Natural killer cell (primary cell): ENCODE data around the gene ZNF3. TPM values are rescaled to one million over a fixed set of nuclear protein-coding genes. Genes with fewer than 3 reads are reported as not detected.

Experiments used
- ATAC-seq, 3 donors: fragments of 150-1000 bp in 2 of 3; fragments of 200-7000 bp in 1 of 3; cut with Tn5 transposase; 1 replicate in 1 of 3; 2 replicates in 2 of 3; pipeline ENCODE4 v1.10.0; 2021; ENCODE audit warnings: mild to moderate bottlenecking in 2 of 3, moderate library complexity in 2 of 3
- DNase-seq, 2 donors: peaks; one replicate each; pipeline versions ENCODE4 v3.0.0 to v3.0.0-alpha.2; 2013 to 2021; ENCODE audit warnings: mixed read lengths in 1 of 2
- H3K27ac ChIP-seq: one replicate; pipeline ENCODE4 v1.5.1; 2013; ENCODE audit warnings: mild to moderate bottlenecking, low read length
- H3K27me3 ChIP-seq: one replicate; pipeline ENCODE4 v1.6.1; 2013; ENCODE audit warnings: low read length; ENCODE audit not compliant: control insufficient read depth, insufficient read depth
- H3K36me3 ChIP-seq: one replicate; pipeline ENCODE4 v1.6.1; 2013; ENCODE audit warnings: low read length; ENCODE audit not compliant: control insufficient read depth, insufficient read depth
- H3K4me1 ChIP-seq: one replicate; pipeline ENCODE4 v1.6.1; 2013; ENCODE audit warnings: low read length; ENCODE audit not compliant: control insufficient read depth, insufficient read depth
- H3K4me3 ChIP-seq: one replicate; pipeline ENCODE4 v1.5.1; 2013; ENCODE audit warnings: low read length
- H3K9me3 ChIP-seq: one replicate; pipeline ENCODE4 v1.6.1; 2013; ENCODE audit warnings: low read length; ENCODE audit not compliant: control insufficient read depth, insufficient read depth
- H3K27ac Mint-ChIP-seq, 2 donors: one replicate each; pipeline ENCODE4 v1.8.0; 2022; ENCODE audit warnings: mild to moderate bottlenecking in 2 of 2, mixed read lengths in 2 of 2, moderate library complexity in 1 of 2
- H3K27me3 Mint-ChIP-seq, 2 donors: one replicate each; pipeline ENCODE4 v1.8.0; 2022; ENCODE audit warnings: low read depth in 2 of 2, mixed read lengths in 2 of 2
- H3K36me3 Mint-ChIP-seq: one replicate; pipeline ENCODE4 v1.8.0; 2022; ENCODE audit warnings: mixed read lengths
- H3K4me1 Mint-ChIP-seq, 2 donors: one replicate each; pipeline ENCODE4 v1.8.0; 2022; ENCODE audit warnings: mixed read lengths in 2 of 2
- H3K4me3 Mint-ChIP-seq: one replicate; pipeline ENCODE4 v1.8.0; 2022; ENCODE audit warnings: mild to moderate bottlenecking, moderate library complexity, mixed read lengths
- H3K9me3 Mint-ChIP-seq, 2 donors: one replicate each; pipeline ENCODE4 v1.8.0; 2022; ENCODE audit warnings: mixed read lengths in 2 of 2
- CTCF ChIP-seq: fragments of 200-600 bp; IDR thresholded peaks from one replicate; pipeline ENCODE4 v1.8.0; 2022; ENCODE audit warnings: antibody characterized with exemption
- WGBS: methylation state at CpG from one replicate; pipeline ENCODE4 v1.1.7; 2013; ENCODE audit warnings: missing lambda C conversion rate; ENCODE audit not compliant: insufficient coverage; 5-methylcytosine and 5-hydroxymethylcytosine counted together
- intact Hi-C: fragments of 100-400 bp; cut with micrococcal nuclease; formaldehyde crosslinking; loops from one replicate; pipeline ENCODE4 v1.14.2; 2022
- total RNA-seq, 4 donors: library from RNA; stranded (reverse); fragments of 120-200 nt in 1 of 4; gene quantifications; one replicate each; pipeline versions ENCODE4 v1.2.3 to v1.2.4, GENCODE V29; 2013 to 2022

Gene ZNF3
- total RNA-seq, 3 donors from 2014 or later (not counting 1 experiment from before 2014, with no cell fraction given): 37.8 to 51.6 (median 49.0) TPM

GRCh38 chr7:100088621-100089457, 7.3 kb upstream of the ZNF3 start, which contains the start of gene COPS6:
Gene COPS6 (plus strand): TSS chr7:100088969. CDS start chr7:100088991, 22 bp downstream.
- Mint-ChIP-seq H3K36me3 (peaks cover 8% of the 10 kb centered on the region), H3K27ac (peak within 1 kb of the TSS; percentile 79 to 88), H3K4me1 (peaks cover 9 to 28% of the 10 kb centered on the region in 2 donors), H3K27me3 (no peaks in the 10 kb centered on the region), H3K9me3 (no peaks in the 10 kb centered on the region), H3K4me3 (peak within 1 kb of the TSS; percentile 86)
- Histone ChIP-seq H3K36me3 (peaks cover 30% of the 10 kb centered on the region), H3K4me1 (peaks cover 14% of the 10 kb centered on the region), H3K27me3 (no peaks in the 10 kb centered on the region), H3K4me3 (peak within 1 kb of the TSS; percentile 95), H3K27ac (peak within 1 kb of the TSS; percentile 84), H3K9me3 (no peaks in the 10 kb centered on the region)
- TF ChIP-seq CTCF: no peak
- ATAC-seq (peak; percentile 78 to 91 (median 89)), DNase-seq (peak; percentile 89 to 91)
- WGBS: under 1% methylated on average over 68 of the region's 68 CpGs
- intact Hi-C loops: no loop called here

- Histone ChIP-seq H3K9me3 (no peaks in the 10 kb centered on the region), H3K27ac (peak overlapping the region; percentile 84), H3K4me1 (peaks cover 14% of the 10 kb centered on the region), H3K4me3 (peak overlapping the region; percentile 95), H3K27me3 (no peaks in the 10 kb centered on the region), H3K36me3 (peaks cover 23% of the 10 kb centered on the region)
- no peak for TF ChIP-seq CTCF
- peaks cover 9 to 23% of the 10 kb centered on the region in 2 donors for H3K4me1 Mint-ChIP-seq
- peaks cover 8% of the 10 kb centered on the region for H3K36me3 Mint-ChIP-seq
- H3K4me3 Mint-ChIP-seq: peak overlapping the region; percentile 86
- intact Hi-C loops: no loop called here
- DNase-seq: no peak
- peak overlapping the region; percentile 79 to 88 for H3K27ac Mint-ChIP-seq
- H3K9me3 Mint-ChIP-seq: no peaks in the 10 kb centered on the region
- ATAC-seq: peak in 2 of 3 donors; percentile 4 to 15
- no peaks in the 10 kb centered on the region for H3K27me3 Mint-ChIP-seq
- WGBS: 89% methylated on average over 9 of the region's 11 CpGs
Measured at GRCh38 chr7:100088095-100088620, 6.6 kb upstream of the ZNF3 start.

DNA sequence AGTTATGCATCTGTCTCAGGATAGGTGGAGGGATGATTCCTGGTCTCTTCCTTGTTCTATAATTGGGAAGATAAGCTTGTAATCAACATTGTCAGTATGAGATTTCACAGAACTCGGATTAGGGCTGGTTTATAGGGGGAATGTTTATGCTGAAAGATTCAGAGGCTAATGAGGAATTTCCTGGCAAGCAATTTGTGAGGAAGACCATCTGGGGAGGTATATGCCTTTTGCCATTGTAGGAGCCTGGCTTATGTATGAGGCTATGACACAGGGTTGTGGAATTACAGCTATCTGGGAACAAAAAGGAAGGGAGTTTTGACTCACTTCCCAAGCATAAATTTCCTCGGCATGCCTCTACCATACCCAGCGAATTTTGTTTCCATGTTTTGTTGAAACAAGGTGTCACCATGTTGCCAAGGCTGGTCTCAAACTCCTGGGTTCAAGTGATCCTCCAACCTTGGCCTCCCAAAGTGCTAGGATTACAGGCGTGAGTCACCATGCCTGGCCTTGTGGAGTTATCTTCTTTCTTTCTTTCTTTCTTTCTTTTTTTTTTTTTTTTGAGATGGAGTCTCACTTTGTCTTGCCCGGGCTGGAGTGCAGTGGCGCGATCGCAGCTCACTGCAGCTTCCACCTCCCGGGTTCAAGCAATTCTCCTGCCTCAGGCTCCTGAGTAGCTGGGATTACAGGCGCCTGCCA, 5.7 kb upstream of the ZNF3 start:
- no peak for TF ChIP-seq CTCF
- peaks cover 17 to 29% of the 10 kb centered on the region in 2 donors for H3K4me1 Mint-ChIP-seq
- no peaks in the 10 kb centered on the region for H3K9me3 ChIP-seq
- WGBS: 99% methylated on average over 10 of the region's 10 CpGs
- H3K27me3 Mint-ChIP-seq: no peaks in the 10 kb centered on the region
- no peaks in the 10 kb centered on the region for H3K9me3 Mint-ChIP-seq
- no peaks in the 10 kb centered on the region for H3K27me3 ChIP-seq
- H3K36me3 Mint-ChIP-seq: peaks cover 5% of the 10 kb centered on the region
- peak overlapping the region; percentile 79 to 88 for H3K27ac Mint-ChIP-seq
- peaks cover 21% of the 10 kb centered on the region for H3K4me1 ChIP-seq
- no peak overlapping the region for H3K4me3 ChIP-seq
- peaks cover 14% of the 10 kb centered on the region for H3K36me3 ChIP-seq
- H3K4me3 Mint-ChIP-seq: peak overlapping the region; percentile 70
- intact Hi-C loops: no loop called here
- DNase-seq (no peak), ATAC-seq (no peak)
- H3K27ac ChIP-seq: no peak overlapping the region
